Left lung (tissue), 14 donors: ENCODE data around the gene B3GALNT2. TPM values are rescaled to one million over a fixed set of nuclear protein-coding genes. Genes with fewer than 3 reads are reported as not detected.
"Not testable (repeated sequence)": the region's sequence is repeated elsewhere in the genome, so short reads cannot be mapped to it uniquely, and the experiment has no call there.

Experiments used
- ATAC-seq: fragments of 200-7000 bp; cut with Tn5 transposase; one replicate; pipeline ENCODE4 v1.9.1; 2020; ENCODE audit warnings: moderate library complexity
- DNase-seq, 4 donors: peaks; one replicate each; pipeline ENCODE4 v3.0.0-alpha.2; 2013 to 2020
- H3K27ac ChIP-seq, 2 donors: fragments of 200-600 bp; sonication (generic) in 1 of 2; one replicate each; pipeline versions ENCODE4 v1.5.0 to v1.8.0; 2020 to 2021
- H3K27me3 ChIP-seq, 2 donors: fragments of 200-600 bp; sonication (generic) in 1 of 2; one replicate each; pipeline versions ENCODE4 v1.5.0 to v1.8.0; 2020 to 2021
- H3K36me3 ChIP-seq, 2 donors: fragments of 200-600 bp; sonication (generic) in 1 of 2; one replicate each; pipeline versions ENCODE4 v1.5.0 to v1.8.0; 2020 to 2021
- H3K4me1 ChIP-seq, 2 donors: fragments of 200-600 bp; one replicate each; pipeline ENCODE4 v1.8.0; 2021
- H3K4me3 ChIP-seq, 2 donors: fragments of 200-600 bp; sonication (generic) in 1 of 2; one replicate each; pipeline versions ENCODE4 v1.5.0 to v1.8.0; 2020 to 2021; ENCODE audit warnings: mild to moderate bottlenecking in 1 of 2
- H3K9me3 ChIP-seq, 2 donors: fragments of 200-600 bp; sonication (generic) in 1 of 2; one replicate each; pipeline versions ENCODE4 v1.5.0 to v1.8.0; 2020 to 2021
- CTCF ChIP-seq, 2 donors: fragments of 200-600 bp; sonication (generic) in 1 of 2; IDR thresholded peaks; one replicate each; pipeline versions ENCODE4 v1.5.0 to v1.8.0; 2021; ENCODE audit warnings: antibody characterized with exemption in 2 of 2
- intact Hi-C, 2 donors: fragments of 100-400 bp; cut with DNase I; formaldehyde crosslinking; loops; one replicate each; pipeline versions ENCODE4 v1.11.2 to v1.14.2; 2022
- long read RNA-seq, 12 donors: library from polyadenylated mRNA in 2 of 12; unstranded in 2 of 12; transcript quantifications; one replicate each; pipeline ENCODE4 v2.0.0 and lab custom pipeline, GENCODE V29; 2019 to 2026
- polyA plus RNA-seq, 6 donors: library from polyadenylated mRNA; unstranded; fragments of 120-200 nt; gene quantifications; one replicate each; pipeline ENCODE4 v1.2.1, GENCODE V29; 2013; ENCODE audit not compliant: insufficient read length in 6 of 6
- total RNA-seq, 2 donors: library from RNA; stranded (reverse); fragmentation: NEBNext Ultra II Directional; extraction: Animal tissue kit (Norgen Biotek cat#: 25700); gene quantifications; one replicate each; pipeline ENCODE4 v1.2.1, GENCODE V29; 2021
- donor health status: DM: no; HTN: yes; CAD: no.
- donor health status: DM: no; HTN: no; CAD: no.

The B3GALNT2 gene
- total RNA-seq = 10 to 100 TPM; 18.1 to 22.9 TPM
- polyA plus RNA-seq = 10 to 100 TPM; 23.3 to 31.1 (median 26.9) TPM
- long read RNA-seq, donor 1, partial matches to known transcripts = 0 of 3 reads
- long read RNA-seq, donor 1, other reads (novel, unspliced or antisense) = 0 of 3 reads
- long read RNA-seq, donor 2, partial matches to known transcripts = 0 of 1 reads
- long read RNA-seq, donor 2, other reads (novel, unspliced or antisense) = 0 of 1 reads
- long read RNA-seq, donor 3 = 0 reads
- long read RNA-seq, donor 4, partial matches to known transcripts = 1 of 2 reads
- long read RNA-seq, donor 4, other reads (novel, unspliced or antisense) = 1 of 2 reads
- long read RNA-seq, donor 5, partial matches to known transcripts = 0 of 2 reads
- long read RNA-seq, donor 5, other reads (novel, unspliced or antisense) = 0 of 2 reads
- long read RNA-seq, donor 6, partial matches to known transcripts = 0 of 1 reads
- long read RNA-seq, donor 6, other reads (novel, unspliced or antisense) = 0 of 1 reads
- long read RNA-seq, donor 7 = 0 reads
- long read RNA-seq, donor 8, partial matches to known transcripts = 0 of 1 reads
- long read RNA-seq, donor 8, other reads (novel, unspliced or antisense) = 0 of 1 reads
- long read RNA-seq, donor 9 = 0 reads
- long read RNA-seq, donor 10, partial matches to known transcripts = 0 of 2 reads
- long read RNA-seq, donor 10, other reads (novel, unspliced or antisense) = 1 of 2 reads
- long read RNA-seq, donor 11 = 0 reads
- long read RNA-seq, donor 12, partial matches to known transcripts = 0 of 1 reads
- long read RNA-seq, donor 12, other reads (novel, unspliced or antisense) = 0 of 1 reads

- TF ChIP-seq CTCF (IDR thresholded peaks at IDR 0.05) = no peak
- H3K4me3 ChIP-seq = peak within 1 kb of the TSS; percentile 72 to 82
- ATAC-seq (peak; percentile 52), DNase-seq (no peak)
- no peaks in the 10 kb centered on the region for H3K27me3 ChIP-seq
- intact Hi-C loops = no loop called here
- H3K36me3 ChIP-seq = no peaks in the 10 kb centered on the region
- H3K4me1 ChIP-seq = peaks cover 3 to 27% of the 10 kb centered on the region in 2 donors
- no peaks in the 10 kb centered on the region for H3K9me3 ChIP-seq
- H3K27ac ChIP-seq = peak within 1 kb of the TSS; percentile 98
These were observed at the start of gene B3GALNT2 for GRCh38 chr1:235504122-235504493. Gene B3GALNT2 (minus strand): TSS chr1:235504452. CDS start chr1:235504252, 200 bp downstream.

GRCh38 chr1:235553112-235553551 is 48.9 kb upstream of the B3GALNT2 start:
- no peaks in the 10 kb centered on the region for H3K36me3 ChIP-seq
- DNase-seq (no peak), ATAC-seq (no peak)
- no peak for TF ChIP-seq CTCF (IDR thresholded peaks at IDR 0.05)
- no peaks in the 10 kb centered on the region for H3K4me1 ChIP-seq
- intact Hi-C loops = no loop called here
- no peak overlapping the region for H3K4me3 ChIP-seq
- no peak overlapping the region for H3K27ac ChIP-seq
- no peaks in the 10 kb centered on the region for H3K9me3 ChIP-seq
- H3K27me3 ChIP-seq = no peaks in the 10 kb centered on the region

GRCh38 chr1:235552146-235552716 is 48.0 kb upstream of the B3GALNT2 start:
- DNase-seq (no peak), ATAC-seq (no peak)
- no peak overlapping the region for H3K4me3 ChIP-seq
- TF ChIP-seq CTCF (IDR thresholded peaks at IDR 0.05) = no peak
- H3K27ac ChIP-seq = no peak overlapping the region
- H3K4me1 ChIP-seq = no peaks in the 10 kb centered on the region
- no peaks in the 10 kb centered on the region for H3K9me3 ChIP-seq
- no peaks in the 10 kb centered on the region for H3K27me3 ChIP-seq
- intact Hi-C loops = no loop called here
- H3K36me3 ChIP-seq = no peaks in the 10 kb centered on the region

GRCh38 chr1:235549351-235550139 is 45.3 kb upstream of the B3GALNT2 start:
- no peak overlapping the region for H3K27ac ChIP-seq
- H3K27me3 ChIP-seq = peaks cover 0 to 4% of the 10 kb centered on the region in 2 donors
- H3K4me1 ChIP-seq = no peaks in the 10 kb centered on the region
- no peak for DNase-seq
- intact Hi-C loops = no loop called here
- no peak overlapping the region for H3K4me3 ChIP-seq
- no peaks in the 10 kb centered on the region for H3K9me3 ChIP-seq
- no peaks in the 10 kb centered on the region for H3K36me3 ChIP-seq
- no peak for TF ChIP-seq CTCF (IDR thresholded peaks at IDR 0.05)
- no peak for ATAC-seq

GRCh38 chr1:235546369-235547155 is 42.3 kb upstream of the B3GALNT2 start:
- intact Hi-C loops, DNase-seq, H3K27ac ChIP-seq, ATAC-seq, H3K36me3 ChIP-seq, H3K9me3 ChIP-seq, H3K4me1 ChIP-seq, H3K27me3 ChIP-seq, H3K4me3 ChIP-seq: not testable (repeated sequence)
